ENCODE measurements around the gene TBPL2.

- TF ChIP-seq, protein P1, sequence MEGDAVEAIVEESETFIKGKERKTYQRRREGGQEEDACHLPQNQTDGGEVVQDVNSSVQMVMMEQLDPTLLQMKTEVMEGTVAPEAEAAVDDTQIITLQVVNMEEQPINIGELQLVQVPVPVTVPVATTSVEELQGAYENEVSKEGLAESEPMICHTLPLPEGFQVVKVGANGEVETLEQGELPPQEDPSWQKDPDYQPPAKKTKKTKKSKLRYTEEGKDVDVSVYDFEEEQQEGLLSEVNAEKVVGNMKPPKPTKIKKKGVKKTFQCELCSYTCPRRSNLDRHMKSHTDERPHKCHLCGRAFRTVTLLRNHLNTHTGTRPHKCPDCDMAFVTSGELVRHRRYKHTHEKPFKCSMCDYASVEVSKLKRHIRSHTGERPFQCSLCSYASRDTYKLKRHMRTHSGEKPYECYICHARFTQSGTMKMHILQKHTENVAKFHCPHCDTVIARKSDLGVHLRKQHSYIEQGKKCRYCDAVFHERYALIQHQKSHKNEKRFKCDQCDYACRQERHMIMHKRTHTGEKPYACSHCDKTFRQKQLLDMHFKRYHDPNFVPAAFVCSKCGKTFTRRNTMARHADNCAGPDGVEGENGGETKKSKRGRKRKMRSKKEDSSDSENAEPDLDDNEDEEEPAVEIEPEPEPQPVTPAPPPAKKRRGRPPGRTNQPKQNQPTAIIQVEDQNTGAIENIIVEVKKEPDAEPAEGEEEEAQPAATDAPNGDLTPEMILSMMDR (IDR thresholded peaks at IDR 0.05 in 2 of 3, conservative IDR thresholded peaks at IDR 0.05 in 1 of 3; ENCODE audit: borderline replicate concordance in 1 of 3, insufficient read depth in 1 of 3, low read depth in 2 of 3, low read length in 2 of 3), result no peak
- TF ChIP-seq SP1 (IDR thresholded peaks at IDR 0.05; ENCODE audit: low read depth) (no peak), ZBTB33 (IDR thresholded peaks at IDR 0.05; ENCODE audit: extremely low read depth, insufficient replicate concordance, low read length) (no peak), FOSL1 (IDR thresholded peaks at IDR 0.05; ENCODE audit: low read depth) (no peak), RAD21 (IDR thresholded peaks at IDR 0.05; ENCODE audit: low read depth) (no peak), POLR2A (IDR thresholded peaks at IDR 0.05; ENCODE audit: borderline replicate concordance, extremely low read depth, insufficient read depth, insufficient read length) (no peak), POLR2AphosphoS5 (IDR thresholded peaks at IDR 0.05; ENCODE audit: low read depth, low read length) (no peak), EZH2 (IDR thresholded peaks at IDR 0.05) (no peak), ELF1 (IDR thresholded peaks at IDR 0.05; ENCODE audit: borderline replicate concordance, low read depth) (no peak), REST (IDR thresholded peaks at IDR 0.05; ENCODE audit: low read depth) (no peak)
- TF ChIP-seq, protein P2, sequence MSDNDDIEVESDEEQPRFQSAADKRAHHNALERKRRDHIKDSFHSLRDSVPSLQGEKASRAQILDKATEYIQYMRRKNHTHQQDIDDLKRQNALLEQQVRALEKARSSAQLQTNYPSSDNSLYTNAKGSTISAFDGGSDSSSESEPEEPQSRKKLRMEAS (IDR thresholded peaks at IDR 0.05), result no peak
Measured at GRCh38 chr14:55433880-55434804, 6.3 kb downstream of the TBPL2 start.
